Measurements from ENCODE around the gene SMG1.

DNA sequence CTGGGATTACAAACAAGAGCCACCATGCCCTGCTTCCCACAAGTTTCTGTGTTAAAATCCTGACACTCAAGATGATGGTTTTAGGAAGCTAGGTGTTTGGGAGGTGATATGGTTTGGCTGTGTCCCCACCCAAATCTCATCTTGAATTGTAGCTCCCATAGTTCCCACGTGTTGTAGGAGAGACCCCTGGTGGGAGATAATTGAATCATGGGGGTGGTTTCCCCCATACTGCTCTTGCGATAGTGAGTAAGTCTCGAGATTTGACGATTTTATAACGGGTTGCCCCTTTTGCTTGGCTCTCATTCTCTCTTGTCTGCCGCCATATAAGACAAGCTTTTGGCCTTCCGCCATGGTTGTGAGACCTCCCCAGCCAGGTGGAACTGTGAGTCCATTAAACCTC is 17.2 kb upstream of the SMG1 start:
- TF ChIP-seq POLR2A (IDR thresholded peaks at IDR 0.05; ENCODE audit: low read length) (no peak), GATA1 (IDR thresholded peaks at IDR 0.05; ENCODE audit: low read depth, low read length) (no peak)

Measured in erythroblast (primary cell).